RPMI8226 (cell line): ENCODE data around the gene ADSS1.

Source experiments
- DNase-seq: peaks from one replicate; pipeline ENCODE4 v3.0.0-alpha.2; 2015

Gene ADSS1

DNA sequence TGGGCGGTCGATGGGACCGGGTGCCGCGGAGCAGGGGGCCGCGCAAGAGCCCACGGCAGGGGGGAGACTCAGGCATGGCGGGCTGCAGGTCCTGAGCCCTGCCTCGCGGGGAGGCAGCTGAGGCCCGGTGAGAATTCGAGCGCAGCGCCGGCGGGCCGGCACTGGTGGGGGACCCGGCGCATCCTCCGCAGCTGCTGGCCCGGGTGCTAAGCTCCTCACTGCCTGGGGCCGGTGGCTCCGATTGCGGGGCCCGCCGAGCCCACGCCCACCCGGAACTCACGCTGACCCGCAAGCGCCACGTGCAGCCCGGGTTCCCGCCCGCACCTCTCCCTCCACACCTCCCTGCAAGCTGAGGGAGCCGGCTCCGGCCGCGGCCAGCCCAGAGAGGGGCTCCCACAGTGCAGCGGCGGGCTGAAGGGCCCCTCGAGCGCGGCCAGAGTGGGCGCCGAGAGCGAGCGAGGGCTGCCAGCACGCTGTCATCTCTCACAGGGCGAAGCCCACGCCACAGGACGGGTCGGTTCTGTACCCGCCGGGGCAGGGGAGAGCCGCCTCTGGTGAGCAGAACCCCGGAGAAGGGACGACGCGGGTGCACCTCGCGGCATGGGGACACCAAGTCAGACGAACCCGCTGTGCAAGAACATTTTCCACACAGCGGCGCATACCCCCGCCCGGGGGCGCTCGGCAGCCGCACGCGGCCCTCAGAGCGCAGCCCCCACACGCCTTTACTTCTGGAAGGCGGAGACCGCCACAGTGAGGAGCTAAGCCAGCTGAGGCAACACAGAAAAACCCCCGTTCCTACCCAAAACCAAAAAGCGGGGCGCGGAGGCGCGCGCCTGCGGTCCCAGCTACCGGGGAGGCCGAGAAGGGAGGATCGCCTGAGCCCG lies 27.8 kb downstream of the ADSS1 start:
- DNase-seq = no peak

DNA sequence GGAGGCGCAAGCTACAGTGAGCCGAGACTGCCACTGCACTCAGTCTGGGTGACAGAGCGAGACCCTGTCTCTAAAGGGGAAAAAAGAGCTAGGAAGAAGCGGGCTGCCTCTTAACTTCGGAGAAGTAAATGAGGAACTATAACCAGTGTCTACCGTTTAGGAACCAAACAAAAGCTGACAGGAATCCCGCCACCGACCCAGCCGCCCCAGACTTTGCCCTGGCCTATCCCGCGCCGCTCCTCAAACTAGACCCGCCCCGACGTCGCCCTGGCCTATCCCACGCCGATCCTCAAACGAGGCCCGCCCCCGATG lies 28.4 kb downstream of the ADSS1 start:
- no peak for DNase-seq

DNA sequence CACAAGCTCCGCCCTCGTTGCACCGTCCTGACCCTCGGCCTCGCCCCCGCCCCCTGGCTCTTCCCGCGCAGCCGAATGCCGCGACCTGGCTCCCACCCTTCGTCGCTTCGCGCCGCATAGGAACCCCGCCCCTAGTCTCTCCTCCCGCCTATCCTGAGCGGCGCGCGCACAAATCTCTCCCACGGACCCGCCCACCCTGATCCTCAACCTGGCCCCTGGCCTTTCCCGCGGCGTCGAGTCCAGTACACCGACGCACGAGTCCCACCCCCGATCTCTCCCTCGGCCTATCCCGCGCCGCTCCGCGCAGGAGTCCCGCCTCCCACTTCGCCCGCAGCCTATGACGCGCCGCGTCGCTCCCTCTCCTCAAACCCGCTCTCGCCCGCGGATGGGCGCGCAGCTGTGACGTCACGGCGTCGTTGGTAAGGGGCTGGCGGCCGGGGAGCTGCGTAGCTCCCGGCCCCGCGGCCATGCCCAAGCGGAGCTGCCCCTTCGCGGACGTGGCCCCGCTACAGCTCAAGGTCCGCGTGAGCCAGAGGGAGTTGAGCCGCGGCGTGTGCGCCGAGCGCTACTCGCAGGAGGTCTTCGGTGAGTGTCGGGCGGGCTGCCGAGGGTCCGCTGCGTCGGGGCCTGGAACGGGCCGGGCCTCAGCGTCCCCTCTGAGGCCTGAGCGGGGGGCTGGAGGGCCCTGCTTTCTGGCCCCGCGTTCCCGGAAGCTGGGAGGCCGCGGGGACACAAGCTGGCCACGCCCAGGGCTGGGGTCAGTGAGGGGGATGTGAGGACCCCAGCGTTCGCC lies 28.9 kb downstream of the ADSS1 start, which contains the start of gene SIVA1:
Gene SIVA1 (plus strand): TSS at position 413 of the 793 bp plus-strand sequence. CDS start 55 bp downstream, at position 468.
- DNase-seq = peak; percentile 98

DNA sequence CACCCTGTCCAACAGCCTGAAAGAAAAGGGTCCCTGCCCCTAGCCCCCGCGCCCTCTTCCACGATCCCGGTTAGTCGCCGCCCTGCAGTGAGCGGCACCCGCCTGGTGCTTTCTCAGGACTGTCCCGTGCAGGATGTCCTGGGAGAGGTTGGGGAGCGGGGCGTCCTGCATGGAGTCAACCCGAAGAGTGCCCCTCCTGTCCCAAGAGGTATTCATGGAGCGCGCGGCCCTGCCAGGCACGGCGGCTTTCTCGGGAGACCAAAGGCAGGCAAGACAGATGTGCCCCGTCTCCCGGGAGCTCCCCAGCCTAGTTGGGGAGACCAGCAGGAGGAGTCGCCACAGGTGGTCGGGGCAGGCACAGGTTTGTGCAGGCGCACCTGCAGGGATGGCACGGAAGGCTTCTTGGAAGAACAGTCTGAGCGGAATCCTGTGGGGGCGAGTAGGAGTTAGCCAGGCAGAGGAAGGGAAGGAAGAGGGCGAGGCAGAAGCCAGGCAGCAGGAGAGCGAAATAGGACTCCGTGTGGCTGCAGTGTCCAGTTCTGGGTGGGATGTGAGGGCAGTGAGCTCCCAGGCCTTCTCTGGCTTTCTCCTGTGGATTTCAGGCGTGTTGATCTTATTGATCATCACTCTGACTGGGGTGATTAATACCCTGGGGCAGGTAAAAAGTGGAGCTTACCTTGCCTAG lies 29.6 kb downstream of the ADSS1 start:
- no peak for DNase-seq

DNA sequence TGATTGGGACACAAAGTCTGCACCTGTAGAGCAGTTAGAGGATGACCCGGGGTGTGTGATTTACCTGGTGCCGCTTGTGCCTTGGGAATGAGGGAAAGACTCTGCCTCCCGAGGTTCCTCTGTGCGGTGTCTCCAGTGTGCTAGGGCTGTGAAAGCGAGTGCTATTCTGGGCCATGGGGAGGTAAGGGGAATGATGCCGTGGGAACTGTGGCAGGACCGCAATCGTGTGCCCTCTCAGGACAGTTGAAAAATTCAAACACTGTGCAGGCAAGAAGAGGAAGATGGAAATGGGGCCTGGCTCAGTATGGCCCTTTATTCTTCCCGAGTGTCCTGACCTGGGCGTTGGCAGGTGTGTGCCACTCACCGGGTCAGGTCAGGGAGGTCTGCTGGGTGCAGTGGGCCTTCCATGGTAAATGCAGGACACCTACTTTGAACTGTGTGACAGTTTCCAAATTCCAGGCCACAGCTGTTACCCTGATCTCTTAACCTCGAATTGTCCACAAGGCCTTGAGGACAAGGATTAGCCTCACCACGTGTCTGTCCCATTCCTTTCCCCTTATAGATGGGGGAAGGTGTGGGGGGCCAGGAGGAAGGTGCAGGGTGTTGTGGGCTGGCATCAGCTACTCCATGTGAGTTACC lies 30.3 kb downstream of the ADSS1 start:
- no peak for DNase-seq

DNA sequence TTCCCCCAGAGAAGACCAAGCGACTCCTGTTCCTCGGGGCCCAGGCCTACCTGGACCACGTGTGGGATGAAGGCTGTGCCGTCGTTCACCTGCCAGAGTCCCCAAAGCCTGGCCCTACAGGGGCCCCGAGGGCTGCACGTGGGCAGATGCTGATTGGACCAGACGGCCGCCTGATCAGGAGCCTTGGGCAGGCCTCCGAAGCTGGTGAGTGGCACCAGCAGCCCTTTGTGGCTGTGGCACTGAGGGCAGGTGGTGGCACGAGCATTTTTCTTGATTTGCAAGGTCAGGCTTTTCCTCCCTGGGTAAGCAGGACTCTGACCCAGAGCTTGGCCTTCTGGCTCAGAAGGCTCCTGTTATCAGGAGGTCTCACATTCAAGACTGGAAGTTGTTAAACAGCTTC lies 31.6 kb downstream of the ADSS1 start:
- no peak for DNase-seq

DNA sequence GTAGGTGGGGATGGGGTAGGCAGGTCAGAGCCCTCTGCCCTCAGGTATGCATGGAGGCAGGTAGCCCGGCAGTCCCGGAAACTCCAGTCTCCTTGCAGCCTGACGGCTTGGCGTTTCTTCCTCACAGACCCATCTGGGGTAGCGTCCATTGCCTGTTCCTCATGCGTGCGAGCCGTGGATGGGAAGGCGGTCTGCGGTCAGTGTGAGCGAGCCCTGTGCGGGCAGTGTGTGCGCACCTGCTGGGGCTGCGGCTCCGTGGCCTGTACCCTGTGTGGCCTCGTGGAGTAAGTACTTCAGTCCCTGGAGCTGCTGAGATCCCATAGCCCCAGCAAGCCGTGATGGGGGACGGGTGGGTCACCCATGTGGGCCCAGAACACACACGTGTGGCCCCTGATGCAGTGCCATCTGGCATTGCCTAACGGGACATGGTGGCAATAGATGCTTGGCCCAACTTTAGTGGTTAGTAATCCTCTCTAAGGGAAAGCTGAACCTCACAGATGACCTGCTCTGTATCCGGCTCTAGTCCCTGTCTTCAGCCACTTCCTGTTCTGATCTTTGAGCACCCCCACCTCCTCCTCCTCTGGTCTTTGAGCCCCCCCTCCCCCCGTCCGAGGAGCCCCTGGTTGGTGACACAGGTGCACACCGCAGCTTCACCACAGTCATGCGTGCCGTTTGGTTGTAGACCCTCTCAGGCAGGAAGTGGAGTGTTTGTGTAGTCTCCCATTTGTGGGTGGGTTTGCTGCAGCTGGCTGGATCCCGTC lies 32.6 kb downstream of the ADSS1 start:
- DNase-seq = no peak

DNA sequence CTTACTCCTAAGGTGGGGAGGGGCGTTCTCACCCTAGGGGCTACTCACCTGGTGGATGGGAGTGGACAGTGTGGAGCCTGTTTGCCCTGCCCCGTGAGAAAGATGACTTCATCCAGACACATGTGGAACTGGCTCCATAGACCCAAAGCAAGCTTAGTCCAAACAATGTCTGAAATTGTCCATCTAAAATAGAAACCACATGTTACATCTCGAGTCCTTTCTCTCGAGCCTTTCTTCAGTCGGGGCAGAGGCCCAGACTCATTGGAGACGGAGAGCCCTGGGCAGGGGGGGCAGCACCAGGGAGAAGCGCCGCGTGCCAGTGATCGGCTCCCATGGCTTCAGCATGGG lies 33.2 kb downstream of the ADSS1 start:
- DNase-seq = no peak

DNA sequence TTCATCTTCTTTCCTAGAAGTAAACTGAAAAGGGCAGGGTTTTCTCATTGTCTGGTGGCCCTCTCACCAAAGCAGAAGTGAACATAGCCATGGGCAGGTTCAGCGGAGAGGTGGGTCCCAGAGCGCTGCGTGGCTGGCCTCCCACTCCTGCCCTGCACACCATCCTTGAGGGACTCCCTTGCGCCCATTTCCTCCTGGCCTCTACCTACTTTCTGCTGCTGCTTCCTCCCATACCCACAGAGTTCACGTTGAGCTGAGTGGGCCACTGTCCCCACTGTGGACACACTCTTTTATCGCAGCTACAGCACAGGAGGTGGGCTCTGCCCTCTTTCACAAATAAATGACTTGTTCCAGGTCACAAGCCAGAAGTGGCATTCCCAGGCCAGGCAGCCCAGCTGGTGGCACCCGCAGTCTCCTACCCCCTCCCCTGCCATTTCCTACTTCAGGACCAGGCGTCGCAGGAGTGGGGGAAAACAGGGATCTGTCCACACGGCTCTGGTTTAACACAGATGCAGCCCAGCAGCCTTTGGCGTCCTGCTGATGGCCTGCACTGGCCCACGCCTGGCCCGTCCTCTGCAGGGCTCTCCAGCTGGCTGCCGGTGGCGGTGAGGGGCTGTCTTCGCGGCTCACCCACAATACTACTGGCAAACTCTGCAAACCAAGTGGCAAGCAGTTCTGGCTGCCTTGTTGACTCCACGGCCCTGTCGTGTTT lies 33.8 kb downstream of the ADSS1 start:
- no peak for DNase-seq

DNA sequence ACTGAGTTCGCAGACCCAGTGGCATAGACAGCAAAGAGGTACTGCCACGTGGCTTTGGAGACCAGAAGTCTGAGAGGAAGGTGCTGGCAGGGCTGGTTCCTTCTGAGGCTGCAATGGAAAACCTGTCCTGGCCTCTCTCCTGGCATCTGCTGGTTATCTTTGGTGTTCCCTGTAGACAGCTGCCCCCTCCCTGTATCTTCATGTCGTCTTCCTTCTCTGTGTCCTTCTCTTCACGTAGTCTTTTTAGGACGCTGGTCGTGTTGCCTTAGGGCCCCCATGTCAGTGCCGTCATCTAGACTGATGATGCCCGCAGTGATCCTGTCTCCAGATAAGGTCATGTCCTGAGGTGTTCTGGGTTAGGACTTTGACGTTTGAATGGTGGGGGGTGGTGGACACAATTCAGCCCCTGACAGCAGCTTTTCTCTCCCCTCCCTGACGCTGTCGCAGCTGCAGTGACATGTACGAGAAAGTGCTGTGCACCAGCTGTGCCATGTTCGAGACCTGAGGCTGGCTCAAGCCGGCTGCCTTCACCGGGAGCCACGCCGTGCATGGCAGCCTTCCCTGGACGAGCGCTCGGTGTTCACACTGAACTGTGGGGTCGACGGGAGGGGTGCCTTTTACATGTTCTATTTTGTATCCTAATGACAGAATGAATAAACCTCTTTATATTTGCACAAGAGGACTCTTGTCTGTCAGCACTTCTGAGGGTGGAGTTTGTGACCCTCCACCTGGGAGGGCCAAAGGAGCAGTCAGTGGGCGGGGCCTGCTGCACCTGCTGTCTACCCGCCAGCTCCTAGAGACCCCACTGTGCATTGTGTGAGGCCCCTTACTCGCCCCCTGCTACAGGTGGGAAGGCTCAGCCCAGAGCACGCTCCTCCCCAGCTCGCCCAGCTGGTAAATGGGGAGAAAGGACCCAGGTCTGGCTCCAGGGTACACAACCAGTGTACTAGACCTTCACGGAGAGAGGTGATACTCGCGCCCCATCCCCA lies 35.2 kb downstream of the ADSS1 start:
- no peak for DNase-seq

DNA sequence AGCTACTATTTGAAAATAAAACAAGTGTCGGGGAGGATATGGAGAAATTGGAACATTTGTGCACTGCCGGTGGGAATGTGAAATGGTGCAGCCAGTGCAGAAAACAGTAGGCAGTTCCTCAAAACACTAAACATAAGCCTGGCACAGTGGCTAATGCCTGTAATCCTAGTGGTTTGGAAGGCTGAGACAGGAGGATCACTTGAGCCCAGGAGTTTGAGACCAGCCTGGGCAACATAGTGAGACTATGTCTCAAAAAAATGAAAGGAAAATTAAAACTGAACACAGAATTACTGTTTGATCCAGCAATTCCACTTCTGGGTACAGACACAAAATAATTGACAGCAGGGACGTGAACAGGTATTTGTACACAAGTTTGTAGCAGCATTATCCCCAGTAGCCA lies 41.5 kb downstream of the ADSS1 start:
- no peak for DNase-seq

DNA sequence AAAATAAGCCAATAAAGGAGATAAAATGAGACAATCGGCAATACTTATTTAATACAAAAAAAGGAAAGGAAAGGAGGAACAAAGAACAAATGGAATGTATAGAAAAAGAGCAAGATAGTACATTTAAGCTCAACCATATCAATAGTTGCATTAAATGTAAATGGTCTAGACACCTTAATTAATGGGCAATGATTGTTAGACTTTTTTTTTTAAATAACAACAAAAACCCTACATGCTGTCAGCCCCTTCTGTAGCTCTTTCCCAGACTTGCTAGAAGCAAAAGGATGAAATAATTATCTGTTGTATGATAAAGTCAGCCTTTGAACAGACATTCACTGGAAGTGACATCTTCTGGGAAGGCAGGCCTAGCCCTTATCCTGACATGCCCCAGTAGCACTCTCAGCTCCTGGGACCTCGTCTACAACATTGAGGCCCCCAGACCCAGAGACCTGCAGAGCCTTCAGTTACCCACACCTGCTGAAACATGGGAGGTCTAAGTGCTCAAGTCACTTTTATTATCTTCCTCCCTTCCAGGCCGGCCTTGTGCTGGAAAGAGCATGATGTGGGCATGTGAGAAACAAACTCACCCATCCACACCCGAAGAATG lies 42.3 kb downstream of the ADSS1 start:
- no peak for DNase-seq

DNA sequence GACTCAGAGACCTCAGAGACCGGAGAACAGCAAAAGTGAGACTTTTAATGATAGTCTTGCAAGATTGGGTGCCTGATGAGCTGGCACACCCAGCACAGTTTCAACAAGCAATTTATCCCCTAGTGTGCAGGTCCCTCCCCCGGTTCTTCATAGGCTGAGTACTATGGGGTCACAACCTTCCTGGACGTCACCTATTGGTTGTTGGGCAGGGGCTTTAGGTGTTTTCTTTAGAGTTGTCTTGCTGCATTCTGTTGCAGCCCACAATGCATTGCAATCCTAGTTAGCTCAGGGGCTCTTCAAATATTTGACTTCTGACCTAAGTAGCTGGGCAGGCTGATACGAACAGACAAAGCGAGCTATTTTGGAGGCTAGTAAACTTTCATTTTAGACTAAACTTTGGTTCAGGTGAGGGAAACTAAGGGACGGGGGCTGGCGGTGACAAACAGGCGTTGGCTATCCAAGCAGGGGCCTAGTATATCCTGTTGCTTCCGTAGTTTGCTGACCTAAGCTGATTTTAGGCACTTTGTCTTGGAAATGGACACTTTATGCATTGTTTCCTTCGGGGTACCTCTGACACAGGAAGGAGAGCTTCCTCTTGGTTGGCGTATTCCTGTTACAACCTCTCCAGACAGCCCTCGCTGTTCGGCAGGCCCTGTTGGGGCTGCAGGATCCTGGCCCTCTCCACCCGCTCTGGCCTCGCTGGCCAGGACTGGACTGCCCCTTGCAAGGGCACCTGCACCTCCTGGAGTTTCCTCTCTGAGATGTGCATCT lies 43.0 kb downstream of the ADSS1 start:
- no peak for DNase-seq

DNA sequence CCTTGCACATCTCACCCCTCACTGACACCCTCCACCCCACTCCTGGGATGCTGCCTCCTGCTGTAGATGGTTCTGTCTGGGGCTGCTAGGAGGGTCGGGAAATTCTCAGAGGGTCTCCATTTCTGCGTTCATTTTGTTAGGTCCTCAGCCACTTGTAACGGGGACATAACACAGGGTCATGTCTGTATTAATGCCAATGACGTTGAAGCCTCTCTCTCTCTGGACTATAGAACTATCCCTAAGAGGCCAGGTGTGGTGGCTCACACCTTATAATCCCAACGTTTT lies 43.5 kb downstream of the ADSS1 start:
- DNase-seq = no peak

DNA sequence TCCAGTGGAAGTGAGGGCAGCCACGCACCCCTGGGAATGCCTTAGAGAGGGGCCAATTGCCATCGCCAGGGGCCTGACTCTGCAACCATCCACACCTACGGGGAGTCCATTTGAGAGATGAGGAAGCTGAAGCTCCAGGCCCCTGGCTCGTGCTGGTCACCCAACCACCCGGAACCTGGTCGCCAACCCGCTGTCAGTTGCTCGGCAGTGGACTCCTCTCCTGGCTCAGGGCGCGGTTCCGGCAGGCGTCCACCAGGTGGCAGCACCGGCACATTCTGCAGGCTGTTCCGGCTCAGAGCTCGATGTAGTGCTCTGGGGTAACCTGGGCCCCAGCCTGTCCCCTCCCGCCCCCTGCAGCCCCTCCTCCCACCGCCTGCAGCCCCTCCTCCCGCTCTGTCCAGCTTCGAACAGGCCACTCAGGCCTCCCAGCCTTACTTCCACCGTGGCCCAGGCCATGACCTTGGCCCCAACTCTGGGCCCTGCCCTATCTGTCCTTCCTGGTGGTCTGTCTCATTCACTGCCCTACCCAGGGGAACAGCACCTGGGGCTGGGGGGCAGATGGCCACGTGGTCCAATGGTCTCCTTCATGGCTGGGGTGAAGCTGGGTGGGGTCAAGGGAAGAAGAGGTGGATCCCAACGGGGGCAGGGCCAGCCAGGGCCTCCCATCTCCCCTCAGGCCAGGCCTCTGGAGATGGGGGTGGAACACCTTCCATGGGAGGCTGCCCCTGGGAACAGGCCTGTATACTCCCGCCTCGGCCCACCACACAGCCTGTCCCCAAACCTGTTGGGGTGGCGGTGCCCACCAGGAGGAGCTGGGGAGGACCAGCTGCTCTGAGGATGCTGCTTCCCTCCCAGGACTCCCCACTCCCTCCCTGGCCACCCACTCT lies 44.7 kb downstream of the ADSS1 start:
- peak; percentile 71 for DNase-seq

DNA sequence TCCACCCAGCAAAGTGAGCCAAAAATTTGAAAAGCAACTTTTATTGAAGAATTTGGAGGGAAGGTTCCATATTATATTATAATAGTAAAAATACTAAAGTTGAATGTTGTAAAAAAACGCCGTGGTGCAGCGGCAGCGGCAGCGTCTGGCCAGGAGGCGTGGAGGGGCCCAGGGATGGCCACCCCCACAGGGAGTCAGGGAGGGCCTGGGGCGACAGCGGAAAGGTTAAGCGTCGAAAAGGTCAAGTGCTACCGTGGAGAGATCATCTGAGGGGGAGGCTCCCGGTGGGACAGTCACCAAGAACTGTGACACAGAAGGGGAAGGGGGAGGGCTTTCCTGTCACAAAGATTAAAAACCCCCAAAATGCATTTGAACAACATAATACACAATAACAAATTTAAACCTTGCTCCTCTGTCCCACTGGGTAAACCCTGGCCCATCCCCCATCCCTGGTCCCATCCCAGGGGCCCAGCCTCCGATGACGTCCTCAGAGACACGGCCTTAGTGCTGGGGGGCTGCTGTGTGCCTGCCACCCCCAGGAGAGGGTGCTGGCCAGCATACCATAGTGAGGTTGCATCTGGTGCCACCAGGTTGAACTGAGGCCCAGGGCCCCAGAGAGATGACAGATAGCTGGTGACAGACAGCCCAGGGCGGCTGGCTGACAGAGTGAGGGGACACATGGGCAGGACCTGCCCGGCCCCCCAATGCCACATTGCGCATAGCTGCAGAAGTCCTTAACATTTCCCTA lies 45.5 kb downstream of the ADSS1 start:
- DNase-seq = no peak

DNA sequence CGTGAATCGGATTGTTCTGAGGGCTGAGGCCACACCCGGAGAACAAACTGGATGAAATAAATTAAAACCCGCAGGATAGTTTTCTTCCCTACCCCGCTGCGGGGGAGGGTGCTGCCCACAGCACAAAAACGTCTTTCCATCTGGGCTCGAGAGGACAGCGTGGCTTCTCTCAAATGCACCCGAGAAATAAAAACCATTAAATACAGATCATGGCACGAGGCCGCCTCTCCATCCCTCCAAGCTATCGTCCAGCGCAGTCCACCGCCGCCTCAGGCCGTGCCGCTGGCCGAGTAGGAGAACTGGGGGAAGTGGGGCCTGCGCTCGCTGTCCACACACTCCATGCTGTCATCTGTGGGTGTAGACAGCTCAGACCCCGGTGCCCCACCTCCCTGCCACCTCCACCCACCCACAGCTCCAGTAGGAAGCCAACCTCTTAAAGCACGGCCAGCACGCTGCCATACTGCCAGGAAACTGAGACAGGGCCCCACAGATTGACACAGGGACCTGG lies 46.1 kb downstream of the ADSS1 start:
- DNase-seq = no peak
